HCT116 (cell line): ENCODE data around the gene SPON1.

Source experiments
- CEBPB ChIP-seq: IDR thresholded peaks from 2 replicates; pipeline ENCODE4 v1.6.1; 2012; ENCODE audit warnings: low read depth
- EZH2 ChIP-seq: fragments of 200-600 bp; sonication (generic); IDR thresholded peaks from 2 replicates; pipeline ENCODE4 v1.6.1; 2017; ENCODE audit warnings: antibody characterized with exemption, mixed run types
- JUND ChIP-seq: IDR thresholded peaks from 2 replicates; pipeline ENCODE4 v1.6.1; 2012
- RAD21 ChIP-seq: IDR thresholded peaks from 2 replicates; pipeline ENCODE4 v1.6.1; 2012; ENCODE audit warnings: low read depth, mild to moderate bottlenecking
- TCF7L2 ChIP-seq: IDR thresholded peaks from 2 replicates; pipeline ENCODE4 v1.7.0; 2011; ENCODE audit warnings: borderline replicate concordance, inconsistent platforms; ENCODE audit not compliant: insufficient read depth, insufficient read length; ENCODE audit errors: extremely low read depth
- TF ChIP-seq, protein P1 (sequence below), 3 experiments: fragments of 200-600 bp in 1 of 3; sonication (generic) in 1 of 3; IDR thresholded peaks in 2 of 3; conservative IDR thresholded peaks in 1 of 3; 2 replicates each; pipeline ENCODE4 v1.5.1; 2012 to 2017; ENCODE audit warnings: low read depth in 2 of 3, low read length in 2 of 3, antibody characterized with exemption in 1 of 3, borderline replicate concordance in 1 of 3, control low read depth in 1 of 3, mild to moderate bottlenecking in 1 of 3, mixed read lengths in 1 of 3, mixed run types in 1 of 3, moderate library complexity in 1 of 3; ENCODE audit not compliant: insufficient read depth in 1 of 3
- TF ChIP-seq, protein P2 (sequence below): IDR thresholded peaks from 2 replicates; pipeline ENCODE4 v1.6.1; 2012

DNA sequence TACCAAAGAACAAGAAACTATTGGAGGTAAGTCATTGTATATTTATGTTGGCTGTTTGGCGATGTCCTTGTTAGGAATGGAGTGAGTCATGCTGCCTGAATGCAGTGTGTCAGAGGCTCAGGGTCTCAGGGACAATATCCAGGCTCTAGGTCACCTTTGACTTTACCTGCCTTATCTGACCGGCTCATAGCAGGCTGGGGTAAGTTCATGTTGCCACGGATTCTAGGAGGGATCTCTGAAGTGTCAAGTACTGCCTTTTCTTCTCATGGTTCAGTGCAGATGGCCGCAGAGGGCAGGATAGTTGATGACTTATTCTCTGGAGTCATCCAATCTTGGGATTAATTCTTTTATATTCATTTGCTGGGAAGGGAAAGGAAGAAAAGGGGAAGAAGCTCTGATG is 53.2 kb downstream of the SPON1 start:
- TF ChIP-seq, protein P1, sequence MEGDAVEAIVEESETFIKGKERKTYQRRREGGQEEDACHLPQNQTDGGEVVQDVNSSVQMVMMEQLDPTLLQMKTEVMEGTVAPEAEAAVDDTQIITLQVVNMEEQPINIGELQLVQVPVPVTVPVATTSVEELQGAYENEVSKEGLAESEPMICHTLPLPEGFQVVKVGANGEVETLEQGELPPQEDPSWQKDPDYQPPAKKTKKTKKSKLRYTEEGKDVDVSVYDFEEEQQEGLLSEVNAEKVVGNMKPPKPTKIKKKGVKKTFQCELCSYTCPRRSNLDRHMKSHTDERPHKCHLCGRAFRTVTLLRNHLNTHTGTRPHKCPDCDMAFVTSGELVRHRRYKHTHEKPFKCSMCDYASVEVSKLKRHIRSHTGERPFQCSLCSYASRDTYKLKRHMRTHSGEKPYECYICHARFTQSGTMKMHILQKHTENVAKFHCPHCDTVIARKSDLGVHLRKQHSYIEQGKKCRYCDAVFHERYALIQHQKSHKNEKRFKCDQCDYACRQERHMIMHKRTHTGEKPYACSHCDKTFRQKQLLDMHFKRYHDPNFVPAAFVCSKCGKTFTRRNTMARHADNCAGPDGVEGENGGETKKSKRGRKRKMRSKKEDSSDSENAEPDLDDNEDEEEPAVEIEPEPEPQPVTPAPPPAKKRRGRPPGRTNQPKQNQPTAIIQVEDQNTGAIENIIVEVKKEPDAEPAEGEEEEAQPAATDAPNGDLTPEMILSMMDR (IDR thresholded peaks at IDR 0.05 in 2 of 3, conservative IDR thresholded peaks at IDR 0.05 in 1 of 3; ENCODE audit: borderline replicate concordance in 1 of 3, insufficient read depth in 1 of 3, low read depth in 2 of 3, low read length in 2 of 3) = no peak
- TF ChIP-seq CEBPB (no peak), JUND (peak; percentile 75), EZH2 (no peak), RAD21 (no peak), TCF7L2 (no peak)
- TF ChIP-seq, protein P2, sequence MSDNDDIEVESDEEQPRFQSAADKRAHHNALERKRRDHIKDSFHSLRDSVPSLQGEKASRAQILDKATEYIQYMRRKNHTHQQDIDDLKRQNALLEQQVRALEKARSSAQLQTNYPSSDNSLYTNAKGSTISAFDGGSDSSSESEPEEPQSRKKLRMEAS = no peak
